ENCODE measurements around the gene ZNRF1.

Gene ZNRF1

DNA sequence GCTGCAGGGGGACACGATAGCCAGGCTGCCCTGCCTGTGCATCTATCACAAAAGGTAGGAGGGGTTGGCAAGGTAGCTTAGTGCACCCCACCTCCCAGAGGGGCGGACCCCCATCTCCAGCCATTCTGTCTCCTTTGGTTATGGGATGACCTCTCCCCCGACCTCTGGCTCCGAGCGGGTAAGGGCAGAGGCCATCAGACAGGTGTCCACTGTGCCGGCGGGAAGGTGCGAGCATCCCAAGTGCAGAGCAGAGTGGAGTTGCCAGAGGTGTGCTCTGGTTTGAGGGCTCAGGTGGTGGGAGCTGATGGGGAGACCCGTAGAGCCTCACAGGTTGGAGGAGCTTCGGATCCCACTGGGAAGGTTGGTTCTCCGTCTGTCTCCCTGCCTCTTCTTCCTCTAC is 106.0 kb downstream of the ZNRF1 start:
- TF ChIP-seq, protein P1, sequence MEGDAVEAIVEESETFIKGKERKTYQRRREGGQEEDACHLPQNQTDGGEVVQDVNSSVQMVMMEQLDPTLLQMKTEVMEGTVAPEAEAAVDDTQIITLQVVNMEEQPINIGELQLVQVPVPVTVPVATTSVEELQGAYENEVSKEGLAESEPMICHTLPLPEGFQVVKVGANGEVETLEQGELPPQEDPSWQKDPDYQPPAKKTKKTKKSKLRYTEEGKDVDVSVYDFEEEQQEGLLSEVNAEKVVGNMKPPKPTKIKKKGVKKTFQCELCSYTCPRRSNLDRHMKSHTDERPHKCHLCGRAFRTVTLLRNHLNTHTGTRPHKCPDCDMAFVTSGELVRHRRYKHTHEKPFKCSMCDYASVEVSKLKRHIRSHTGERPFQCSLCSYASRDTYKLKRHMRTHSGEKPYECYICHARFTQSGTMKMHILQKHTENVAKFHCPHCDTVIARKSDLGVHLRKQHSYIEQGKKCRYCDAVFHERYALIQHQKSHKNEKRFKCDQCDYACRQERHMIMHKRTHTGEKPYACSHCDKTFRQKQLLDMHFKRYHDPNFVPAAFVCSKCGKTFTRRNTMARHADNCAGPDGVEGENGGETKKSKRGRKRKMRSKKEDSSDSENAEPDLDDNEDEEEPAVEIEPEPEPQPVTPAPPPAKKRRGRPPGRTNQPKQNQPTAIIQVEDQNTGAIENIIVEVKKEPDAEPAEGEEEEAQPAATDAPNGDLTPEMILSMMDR (IDR thresholded peaks at IDR 0.05; ENCODE audit: low read depth, low read length, missing control alignments): no peak

DNA sequence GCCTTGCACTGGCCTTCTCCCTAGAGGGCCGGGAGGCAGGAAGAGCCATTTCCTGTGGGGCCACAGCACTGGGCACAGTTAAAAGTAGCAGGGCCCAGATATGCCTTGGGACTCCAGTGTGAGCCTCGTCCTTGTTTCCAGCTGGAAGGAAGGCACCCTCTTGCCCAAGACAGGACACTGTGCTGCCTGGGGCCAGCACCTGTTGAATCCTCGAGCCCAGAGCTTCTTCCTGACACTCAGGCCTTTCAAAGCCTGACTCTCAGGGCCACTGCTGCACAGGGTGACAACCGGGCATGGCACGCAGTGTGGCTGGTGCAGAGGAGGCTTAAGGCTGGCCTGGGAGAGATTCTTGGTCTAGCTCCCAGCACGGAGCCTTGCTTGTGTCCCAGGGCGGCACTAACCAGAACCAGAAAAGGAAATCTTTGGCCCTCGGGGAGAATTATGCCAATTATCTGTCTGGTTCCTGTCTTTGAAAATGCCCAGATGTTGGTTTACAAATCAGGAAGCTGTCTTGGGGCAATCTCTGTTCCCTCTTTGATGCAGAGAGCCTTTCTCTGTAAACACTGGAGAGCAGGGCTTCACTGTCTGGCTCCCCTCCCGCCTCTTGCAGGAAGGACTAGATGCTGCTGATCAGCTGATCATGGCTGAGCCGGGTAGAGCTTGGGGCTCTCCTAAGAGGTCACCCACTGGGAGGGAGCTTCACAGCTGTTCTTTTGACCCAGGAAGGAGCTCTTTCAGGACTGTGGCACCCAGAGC is 106.7 kb downstream of the ZNRF1 start:
- in situ Hi-C loops (cut with HindIII; ENCODE audit: low sequenced_read_pairs): loop anchor here (5.0 kb wide), 2 partner anchors 68 to 98 kb away; no protein-coding TSS in a partner anchor
- TF ChIP-seq, protein P1 (IDR thresholded peaks at IDR 0.05; ENCODE audit: low read depth, low read length, missing control alignments): no peak
- no peak for DNase-seq (ENCODE audit: low read depth)
- no peak overlapping the region for H3K4me3 ChIP-seq (ENCODE audit: low read depth, low read length)

More for the DNA sequence above, 106.0 kb downstream of the ZNRF1 start:
- no peak for DNase-seq (ENCODE audit: low read depth)
- in situ Hi-C loops (cut with HindIII; ENCODE audit: low sequenced_read_pairs): loop anchor here (5.0 kb wide), 2 partner anchors 68 to 98 kb away; no protein-coding TSS in a partner anchor
- H3K4me3 ChIP-seq (ENCODE audit: low read depth, low read length): no peak overlapping the region

DNA sequence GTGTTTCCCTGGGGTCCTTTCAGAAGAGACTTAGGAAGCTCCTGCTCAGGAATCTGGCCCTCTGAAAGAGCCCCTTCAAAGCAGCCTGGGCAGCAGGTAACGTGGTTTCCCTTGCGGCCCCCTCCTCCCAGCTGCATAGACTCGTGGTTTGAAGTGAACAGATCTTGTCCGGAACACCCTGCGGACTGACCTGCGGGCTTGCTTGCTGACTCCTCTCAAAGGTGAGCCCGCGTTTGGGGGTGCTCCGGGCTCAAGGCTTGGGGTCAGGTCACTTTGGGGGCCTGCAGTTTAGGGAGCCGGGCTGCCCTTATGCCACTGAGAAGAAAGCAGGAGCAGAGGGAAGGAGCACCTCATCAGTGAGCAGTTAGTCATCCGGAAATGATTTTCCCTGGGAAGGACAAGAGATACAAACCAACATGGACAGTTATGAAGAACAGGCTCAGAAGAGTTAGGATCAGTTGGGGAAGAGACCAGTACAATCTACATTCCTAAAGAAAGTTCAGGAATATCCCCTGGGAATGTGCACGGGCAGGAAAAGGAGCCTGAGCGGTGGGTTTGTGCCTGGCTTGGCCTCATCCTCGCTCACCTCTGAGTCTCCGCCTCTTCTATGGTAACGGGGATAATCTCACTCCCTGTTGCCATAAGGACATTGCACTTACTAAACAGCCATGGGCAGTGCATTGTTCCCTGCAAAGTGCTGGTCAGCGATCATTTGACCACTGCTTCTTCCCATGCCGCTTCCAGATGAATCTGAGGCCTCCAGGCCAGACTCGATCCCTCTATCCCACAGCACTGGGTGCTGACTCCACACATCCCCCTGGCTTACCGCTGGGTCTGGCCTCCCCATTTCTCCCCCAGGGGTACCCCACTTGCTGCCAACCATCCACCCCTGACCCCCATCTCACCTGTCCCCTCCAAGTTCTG is 107.8 kb downstream of the ZNRF1 start:
- TF ChIP-seq, protein P1 (IDR thresholded peaks at IDR 0.05; ENCODE audit: low read depth, low read length, missing control alignments): no peak
- DNase-seq (ENCODE audit: low read depth): no peak
- H3K4me3 ChIP-seq (ENCODE audit: low read depth, low read length): no peak overlapping the region
- in situ Hi-C loops (cut with HindIII; ENCODE audit: low sequenced_read_pairs): loop anchor here (5.0 kb wide), 2 partner anchors 69 to 99 kb away; no protein-coding TSS in a partner anchor

DNA sequence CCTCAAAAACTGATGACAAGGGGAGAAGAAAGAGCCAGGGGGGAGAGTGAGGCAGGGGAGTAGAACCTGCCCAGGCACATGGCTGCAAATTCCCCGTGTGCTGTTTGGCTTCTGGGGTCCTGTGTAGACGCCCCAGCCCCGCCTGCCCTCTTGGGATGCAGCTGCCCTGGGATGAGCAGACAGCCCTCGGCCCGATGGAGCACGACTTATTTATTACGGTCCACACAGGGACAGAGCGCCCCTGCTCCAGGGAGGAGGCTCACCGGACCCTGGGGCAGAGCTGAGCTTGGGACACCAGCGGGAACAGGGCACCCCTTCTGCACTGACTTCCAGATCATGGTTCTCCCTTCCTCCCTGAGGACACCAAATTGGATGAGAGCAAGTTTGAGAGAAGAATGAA is 108.7 kb downstream of the ZNRF1 start:
- in situ Hi-C loops (cut with HindIII; ENCODE audit: low sequenced_read_pairs): loop anchor here (5.0 kb wide), 2 partner anchors 70 to 100 kb away; no protein-coding TSS in a partner anchor
- TF ChIP-seq, protein P1 (IDR thresholded peaks at IDR 0.05; ENCODE audit: low read depth, low read length, missing control alignments): no peak
- DNase-seq (ENCODE audit: low read depth): no peak
- no peak overlapping the region for H3K4me3 ChIP-seq (ENCODE audit: low read depth, low read length)

DNA sequence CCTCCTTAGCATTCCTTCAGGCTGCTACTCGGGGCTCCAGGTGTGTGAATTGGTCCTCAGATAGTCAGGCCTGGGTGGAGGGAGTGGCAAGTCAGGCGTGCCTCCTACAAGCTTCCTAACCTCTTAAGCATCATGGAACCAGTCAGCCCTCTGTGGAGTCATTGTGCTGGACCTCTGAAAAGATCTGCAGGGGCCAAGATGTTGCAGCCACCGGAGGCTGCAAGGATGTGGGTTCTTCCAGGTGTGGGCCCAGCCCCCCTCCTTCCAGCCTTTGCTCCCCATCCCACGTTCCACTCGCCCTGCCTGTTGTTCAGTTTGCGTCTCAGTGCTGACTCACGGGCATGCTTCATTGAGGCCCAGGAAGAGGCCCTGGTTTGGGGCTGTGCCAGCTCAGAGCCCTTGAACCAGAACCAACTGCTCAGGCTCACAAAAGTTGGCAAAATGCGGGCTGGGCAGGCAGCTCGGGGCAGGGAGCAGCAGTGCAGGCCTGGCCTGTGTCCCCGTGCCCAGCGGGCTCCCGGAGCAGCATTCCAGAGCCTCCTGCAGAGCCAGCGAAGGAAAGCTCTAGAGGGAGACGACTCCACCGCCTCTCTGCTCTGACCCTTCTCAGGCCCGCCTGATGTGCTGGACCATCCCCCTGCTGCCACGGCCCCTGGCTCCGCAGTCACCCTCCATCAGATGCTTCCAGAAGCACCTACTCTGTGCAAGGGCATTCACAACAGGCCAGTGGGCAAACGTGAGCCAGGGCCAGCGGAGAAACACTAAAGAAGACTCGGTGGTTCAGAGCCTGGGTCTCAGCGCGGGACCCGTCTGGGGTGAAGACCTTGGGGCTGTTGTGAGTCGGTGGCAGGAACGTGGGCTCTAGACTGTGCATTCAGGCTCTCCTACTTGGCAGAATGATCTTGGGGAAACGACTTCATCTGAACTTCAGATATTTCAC is 110.2 kb downstream of the ZNRF1 start:
- in situ Hi-C loops (cut with HindIII; ENCODE audit: low sequenced_read_pairs): loop anchor here (5.0 kb wide), 2 partner anchors 72 to 102 kb away; no protein-coding TSS in a partner anchor
- TF ChIP-seq, protein P1 (IDR thresholded peaks at IDR 0.05; ENCODE audit: low read depth, low read length, missing control alignments): no peak
- H3K4me3 ChIP-seq (ENCODE audit: low read depth, low read length): no peak overlapping the region
- peak; percentile 83 for DNase-seq (ENCODE audit: low read depth)
